ENCODE measurements around the gene ZC3H18.

The ZC3H18 gene

DNA sequence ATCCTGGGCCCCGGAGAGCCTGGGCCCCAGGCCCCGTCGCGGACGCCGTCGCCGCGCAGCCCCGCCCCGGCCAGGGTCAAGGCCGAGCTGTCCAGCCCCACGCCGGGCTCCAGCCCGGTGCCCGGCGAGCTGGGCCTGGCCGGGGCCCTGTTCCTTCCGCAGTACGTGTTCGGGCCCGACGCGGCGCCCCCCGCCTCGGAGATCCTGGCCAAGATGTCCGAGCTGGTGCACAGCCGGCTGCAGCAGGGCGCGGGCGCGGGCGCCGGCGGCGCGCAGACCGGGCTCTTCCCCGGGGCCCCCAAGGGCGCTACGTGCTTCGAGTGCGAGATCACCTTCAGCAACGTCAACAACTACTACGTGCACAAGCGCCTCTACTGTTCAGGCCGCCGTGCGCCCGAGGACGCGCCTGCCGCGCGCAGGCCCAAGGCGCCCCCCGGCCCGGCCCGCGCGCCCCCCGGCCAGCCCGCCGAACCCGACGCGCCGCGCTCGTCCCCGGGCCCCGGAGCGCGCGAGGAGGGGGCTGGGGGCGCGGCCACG, 36.8 kb upstream of the ZC3H18 start:
- DNase-seq, result no peak

DNA sequence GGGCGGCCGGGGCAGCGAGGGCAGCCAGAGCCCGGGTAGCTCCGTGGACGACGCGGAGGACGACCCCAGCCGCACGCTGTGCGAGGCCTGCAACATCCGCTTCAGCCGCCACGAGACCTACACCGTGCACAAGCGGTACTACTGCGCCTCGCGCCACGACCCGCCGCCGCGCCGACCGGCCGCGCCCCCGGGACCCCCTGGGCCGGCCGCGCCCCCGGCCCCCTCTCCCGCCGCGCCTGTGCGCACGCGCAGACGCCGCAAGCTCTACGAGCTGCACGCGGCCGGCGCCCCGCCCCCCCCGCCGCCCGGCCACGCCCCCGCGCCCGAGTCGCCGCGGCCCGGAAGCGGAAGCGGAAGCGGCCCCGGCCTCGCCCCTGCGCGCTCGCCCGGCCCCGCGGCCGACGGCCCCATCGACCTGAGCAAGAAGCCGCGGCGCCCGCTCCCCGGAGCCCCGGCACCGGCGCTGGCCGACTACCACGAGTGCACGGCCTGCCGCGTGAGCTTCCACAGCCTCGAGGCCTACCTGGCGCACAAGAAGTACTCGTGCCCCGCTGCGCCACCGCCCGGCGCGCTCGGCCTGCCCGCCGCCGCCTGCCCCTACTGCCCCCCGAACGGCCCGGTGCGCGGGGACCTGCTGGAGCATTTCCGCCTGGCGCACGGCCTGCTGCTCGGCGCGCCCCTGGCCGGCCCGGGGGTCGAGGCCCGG, 36.1 kb upstream of the ZC3H18 start:
- peak; percentile 64 for DNase-seq

DNA sequence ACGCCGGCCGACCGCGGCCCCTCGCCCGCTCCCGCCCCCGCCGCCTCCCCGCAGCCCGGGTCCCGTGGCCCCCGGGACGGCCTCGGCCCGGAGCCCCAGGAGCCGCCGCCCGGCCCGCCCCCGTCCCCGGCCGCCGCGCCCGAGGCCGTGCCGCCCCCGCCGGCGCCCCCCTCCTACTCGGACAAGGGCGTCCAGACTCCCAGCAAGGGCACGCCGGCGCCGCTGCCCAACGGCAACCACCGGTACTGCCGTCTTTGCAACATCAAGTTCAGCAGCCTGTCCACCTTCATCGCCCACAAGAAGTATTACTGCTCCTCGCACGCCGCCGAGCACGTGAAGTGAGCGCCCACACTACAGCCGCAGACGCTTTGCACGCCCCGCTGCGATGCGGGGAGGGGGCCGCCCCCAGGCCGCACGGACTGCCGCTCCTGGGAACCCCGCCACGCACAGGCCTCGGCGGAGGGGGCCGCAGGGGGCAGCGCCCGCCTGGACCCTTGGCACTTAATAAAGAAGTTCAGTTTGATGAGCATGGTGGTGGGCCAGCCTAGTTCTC, 35.5 kb upstream of the ZC3H18 start:
- DNase-seq, result no peak

DNA sequence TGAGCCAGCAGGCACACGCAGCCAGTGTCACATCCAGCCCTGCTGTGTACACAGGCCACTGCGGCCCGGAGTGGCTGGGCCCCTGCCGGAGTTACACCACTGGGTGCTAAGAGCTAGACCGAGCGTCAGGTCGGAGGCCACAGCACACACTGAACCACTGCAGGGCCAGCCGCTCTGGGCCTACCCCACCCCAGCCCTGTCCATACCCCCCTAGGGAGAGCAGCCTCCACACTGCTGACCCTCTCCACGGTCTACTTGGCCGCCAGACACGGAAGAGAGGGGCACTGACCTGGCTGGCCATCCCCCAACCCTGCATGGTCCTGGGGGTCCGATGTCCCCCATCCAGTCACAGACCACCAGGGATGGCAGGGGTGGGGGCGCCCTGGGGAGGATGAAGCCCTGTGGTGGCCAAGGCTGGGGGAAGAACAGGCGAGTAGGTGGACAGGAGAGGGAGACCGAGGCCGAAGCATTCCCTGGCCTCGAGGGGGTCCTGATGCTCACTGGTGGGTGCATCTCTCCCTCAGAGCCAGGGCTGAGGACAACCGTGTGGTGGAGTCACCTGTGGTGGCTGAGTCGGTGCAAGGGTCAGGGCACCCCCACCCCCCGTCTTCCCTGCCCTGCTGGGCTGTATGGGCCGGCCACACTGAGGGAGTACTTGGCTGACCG, 34.9 kb upstream of the ZC3H18 start:
- no peak for DNase-seq

DNA sequence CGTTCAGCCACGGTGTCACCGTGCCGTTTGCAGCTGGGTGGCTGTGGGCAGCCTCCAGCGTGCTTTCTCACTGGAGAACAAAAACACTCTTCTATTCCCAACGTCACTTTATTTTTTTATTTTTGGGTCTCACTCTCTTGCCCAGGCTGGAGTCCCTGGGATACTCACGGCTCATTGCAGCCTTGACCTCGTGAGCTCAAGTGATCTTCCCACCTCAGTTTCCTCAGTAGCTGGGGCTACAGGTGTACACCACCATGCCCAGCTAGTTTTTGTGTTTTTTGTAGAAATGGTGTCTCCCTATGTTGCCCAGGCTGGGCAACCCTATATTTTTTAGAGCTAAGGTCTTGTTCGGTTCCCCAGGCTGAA, 34.4 kb upstream of the ZC3H18 start:
- no peak for DNase-seq

DNA sequence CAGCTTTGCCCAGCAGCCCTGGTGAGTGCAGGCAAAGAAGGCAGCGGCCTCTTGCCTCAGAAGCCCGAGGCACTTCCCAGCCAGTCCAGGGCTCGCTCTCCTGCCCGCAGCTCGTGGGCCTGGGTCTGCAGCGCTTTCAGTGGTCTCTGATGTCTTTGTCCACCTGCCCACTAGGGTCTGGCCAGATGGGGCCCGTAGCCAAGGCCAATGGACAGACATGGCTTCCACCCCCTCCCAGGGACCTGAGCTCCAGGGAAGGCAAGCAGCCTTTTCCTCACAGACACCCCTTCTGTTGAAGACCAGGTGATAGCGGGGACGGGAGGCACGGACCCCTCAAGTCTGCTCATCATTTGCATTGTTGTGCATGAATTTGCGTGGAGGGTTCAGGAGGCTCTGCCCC, 33.7 kb upstream of the ZC3H18 start:
- DNase-seq, result no peak

DNA sequence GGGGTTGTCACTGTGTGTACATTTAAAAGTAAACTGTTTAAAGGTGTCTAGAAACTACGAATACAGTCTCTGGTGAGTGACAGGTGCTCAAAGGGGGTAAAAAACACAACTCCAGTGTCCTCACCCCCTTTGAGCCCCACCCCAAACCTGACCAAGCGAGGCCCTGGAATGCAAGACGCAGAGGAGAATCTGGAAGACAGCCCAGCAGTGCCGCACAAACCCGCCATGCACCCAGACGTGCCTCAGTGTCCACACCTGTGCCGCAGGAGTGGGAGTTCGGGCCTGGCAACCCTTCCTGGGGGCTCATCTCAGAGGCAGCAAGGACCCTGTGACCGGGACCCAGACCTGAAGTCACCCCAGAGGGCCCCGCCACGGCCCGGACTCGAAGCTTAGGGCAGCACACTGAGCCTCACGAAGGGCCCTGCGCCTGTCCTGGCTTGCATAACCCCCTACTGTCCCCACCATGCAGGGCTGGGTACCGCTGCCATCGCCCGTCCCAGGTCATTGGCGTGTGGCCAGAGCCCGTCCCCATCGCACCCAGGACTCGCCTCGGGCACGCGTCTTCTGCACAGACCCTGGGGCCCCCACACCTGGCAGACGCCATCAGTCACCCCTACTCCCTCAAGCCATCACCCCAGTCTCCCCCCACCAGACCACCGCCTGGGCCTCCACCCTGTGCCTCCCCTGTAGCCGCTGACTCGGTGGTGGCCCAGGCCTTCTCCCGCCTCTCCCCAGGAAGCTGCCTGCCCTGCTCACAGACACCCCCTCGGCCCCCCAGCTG, 33.0 kb upstream of the ZC3H18 start:
- no peak for DNase-seq

DNA sequence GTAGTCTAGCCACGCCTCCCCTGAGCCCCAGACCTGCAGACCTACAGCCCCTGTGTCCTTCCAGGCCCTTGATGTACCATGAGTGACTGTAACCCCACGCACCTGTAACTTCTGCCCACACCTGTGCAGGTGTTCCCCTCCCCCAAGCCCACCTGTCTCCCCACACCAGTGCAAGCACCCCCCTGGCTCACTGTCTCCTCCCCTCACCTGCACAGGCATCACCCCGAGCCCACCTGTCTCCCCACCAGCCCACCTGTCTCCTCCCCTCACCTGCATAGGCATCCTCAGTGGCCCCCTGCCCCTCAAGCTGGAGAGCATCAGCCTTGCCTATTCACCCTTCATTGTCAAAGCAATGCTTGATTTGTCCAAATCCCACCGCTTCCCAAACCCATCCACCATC, 32.3 kb upstream of the ZC3H18 start:
- no peak for DNase-seq

DNA sequence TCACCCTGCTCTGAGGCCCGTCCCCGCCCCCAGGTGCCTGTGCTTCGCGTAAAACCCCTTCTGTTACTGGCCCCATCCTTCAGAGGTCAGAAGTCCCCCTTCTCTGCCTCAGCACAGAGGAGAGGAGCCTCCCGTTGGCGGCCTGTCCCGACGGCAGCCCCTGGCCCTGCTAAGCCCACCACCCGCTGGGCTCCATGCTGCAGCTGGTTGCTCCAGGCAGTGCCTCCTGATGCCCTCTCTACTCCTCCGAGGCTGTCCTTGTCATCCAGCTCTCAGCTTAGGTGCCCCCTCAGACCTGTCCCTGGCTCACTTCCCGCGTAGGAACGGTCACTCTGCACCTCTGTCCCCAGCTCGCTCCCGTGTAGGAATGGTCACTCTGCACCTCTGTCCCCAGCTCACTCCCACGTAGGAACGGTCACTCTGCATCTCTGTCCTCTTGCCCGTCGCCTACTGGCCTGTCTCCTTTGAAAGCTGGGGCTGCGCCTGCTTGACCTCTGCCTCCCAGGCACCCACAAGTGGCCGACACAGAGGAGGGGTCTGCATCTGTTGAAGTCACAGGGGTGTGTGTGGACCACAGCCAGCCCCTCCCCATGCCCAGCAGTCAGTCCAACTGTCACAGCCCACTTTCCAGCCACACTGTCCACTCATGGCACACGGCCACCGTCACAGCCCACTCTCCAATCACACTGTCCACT, 31.7 kb upstream of the ZC3H18 start:
- no peak for DNase-seq

DNA sequence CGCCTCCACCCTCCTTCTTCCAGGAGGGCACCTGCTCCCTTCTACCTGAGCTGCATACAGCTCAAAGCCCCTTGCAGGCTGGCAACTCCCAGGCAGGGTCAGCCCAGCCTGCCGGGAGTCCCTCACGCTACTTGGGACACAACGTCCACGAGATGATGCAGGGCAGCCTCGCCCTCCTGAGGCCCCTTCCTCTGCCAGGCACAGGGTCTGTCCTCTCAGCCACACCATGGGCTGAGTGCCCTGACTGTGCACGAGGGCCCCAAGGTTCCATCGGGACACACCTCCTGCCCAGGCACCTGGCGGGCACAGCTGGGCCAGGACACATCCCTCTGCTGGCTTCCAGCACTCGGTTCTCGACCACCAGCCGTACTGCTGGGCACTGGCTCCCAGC, 30.9 kb upstream of the ZC3H18 start:
- DNase-seq, result no peak

DNA sequence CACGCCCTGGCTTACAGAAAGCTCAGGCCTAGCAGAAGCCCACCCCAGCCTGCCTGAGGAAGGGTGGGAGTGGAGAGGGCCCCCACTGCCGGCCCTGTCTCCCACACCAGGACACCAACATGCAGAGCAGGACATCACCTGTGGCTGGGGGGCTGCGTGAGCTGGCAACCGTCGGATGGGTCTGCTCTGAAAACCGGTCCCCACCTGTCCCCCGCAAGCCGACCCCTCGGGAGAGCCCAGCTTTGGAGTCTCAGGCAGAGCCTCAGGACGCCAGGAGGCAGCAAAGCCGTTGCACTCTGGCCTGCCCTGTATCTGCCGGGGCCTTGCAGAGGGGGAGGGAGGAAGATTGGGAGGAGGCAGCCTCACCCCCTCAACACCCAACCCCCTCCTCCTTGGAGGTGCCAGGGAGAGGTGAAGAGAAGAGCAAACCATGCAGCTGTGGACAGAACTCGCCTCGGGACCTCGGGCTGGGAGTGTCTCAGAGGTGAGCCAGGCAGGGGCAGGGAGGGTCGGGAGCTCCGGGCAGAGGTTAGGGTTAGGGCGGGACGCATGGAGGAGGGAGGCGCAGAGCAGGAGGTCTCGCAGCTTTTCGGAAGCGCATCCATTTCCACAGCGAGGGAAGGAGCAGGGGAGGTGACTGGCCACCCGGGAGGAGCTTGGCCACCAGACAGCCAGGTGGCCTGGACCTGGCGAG, 30.4 kb upstream of the ZC3H18 start:
- no peak for DNase-seq

DNA sequence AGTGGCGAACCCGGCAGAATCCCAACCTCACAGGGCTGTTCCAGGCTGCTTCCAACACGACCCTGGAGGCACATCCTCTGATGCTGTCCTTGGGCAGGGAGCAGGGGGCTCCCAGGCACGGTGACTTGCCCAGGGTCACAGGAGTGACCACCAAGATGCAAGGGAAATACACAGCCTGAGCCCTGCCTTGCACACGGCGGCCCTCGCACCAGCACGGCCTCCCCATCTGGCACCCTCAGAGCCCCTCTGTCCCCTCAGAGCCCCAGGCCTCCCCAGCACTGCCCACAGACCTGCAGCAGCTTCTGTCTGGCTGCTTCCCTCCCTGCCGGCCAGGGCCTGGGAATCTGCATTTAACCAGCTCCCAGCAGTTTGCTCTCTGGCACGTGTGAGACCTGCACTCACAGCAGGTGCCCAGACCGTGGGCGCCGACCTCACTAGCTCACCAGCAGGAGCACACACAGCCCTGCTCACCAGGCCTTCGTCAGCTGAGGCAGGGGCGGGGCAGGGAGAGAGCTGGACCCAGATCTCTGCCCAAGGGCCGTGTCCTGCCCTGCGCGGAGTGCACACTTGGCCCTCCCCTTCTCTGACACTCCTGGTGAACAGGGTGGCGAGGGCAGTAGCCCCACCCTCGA, 29.7 kb upstream of the ZC3H18 start:
- no peak for DNase-seq

DNA sequence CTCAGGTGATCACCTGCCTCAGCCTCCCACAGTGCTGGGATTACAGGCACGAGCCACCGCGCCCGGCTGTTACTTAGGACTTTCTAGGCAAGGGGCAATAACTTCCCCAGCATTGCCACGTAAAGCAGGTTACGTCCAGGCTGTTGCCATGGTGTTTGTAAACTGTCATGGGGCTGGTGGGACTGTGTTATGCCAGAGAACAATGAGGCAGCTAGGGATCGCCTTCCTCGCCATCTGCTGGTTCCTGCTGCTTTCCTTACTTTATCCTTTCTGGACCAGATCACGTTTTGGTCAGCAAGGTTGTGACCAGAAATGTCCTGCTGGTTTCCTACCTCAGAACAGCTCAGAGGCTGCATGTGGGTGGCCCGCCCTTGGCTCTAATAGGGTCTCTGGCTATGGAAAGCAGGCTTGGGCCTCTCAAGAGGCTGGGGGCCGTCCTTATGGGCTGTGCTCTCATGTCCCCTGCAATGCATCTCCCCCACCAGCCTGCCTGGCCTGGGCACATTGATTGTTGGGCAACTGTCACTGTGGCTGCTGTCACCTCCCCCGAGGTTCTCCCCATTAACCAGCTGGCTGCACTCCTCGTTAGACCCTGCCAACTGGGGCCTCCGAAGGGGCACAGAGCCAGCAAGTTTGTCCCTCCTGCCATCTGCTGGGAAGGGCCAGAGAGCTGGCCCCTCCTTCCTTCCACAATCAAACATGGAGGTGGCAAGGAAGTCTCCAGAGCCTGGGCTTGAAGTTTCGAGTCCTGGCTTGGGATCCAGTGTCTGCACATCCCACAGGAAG, 28.2 kb upstream of the ZC3H18 start:
- no peak for DNase-seq

DNA sequence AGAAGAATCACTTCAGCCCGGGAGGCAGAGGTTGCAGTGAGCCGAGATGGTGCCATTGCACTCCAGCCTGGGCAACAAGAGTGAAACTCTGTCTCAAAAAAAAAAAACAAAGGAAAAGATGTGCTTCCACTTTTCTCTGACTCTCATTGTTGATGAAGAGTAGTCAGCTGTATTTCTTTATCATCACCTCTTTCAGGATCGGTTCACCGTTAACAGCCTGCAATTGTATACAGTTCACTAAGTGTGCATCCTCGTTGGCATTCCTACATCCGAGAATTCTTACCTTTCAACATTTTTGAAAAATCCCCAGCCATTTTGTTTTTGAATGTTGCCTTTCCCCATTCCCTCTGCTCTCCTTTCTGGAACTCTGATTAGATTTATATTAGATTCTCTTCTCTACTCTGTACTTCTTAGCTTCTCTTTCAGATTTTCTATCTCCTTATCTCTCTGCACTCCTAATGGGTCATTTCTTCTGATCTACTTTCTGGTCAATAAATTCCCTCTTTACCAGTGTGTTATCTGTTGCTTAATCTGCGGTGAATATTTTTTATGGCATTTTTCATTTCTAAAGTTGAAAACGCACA, 26.9 kb upstream of the ZC3H18 start:
- no peak for DNase-seq

DNA sequence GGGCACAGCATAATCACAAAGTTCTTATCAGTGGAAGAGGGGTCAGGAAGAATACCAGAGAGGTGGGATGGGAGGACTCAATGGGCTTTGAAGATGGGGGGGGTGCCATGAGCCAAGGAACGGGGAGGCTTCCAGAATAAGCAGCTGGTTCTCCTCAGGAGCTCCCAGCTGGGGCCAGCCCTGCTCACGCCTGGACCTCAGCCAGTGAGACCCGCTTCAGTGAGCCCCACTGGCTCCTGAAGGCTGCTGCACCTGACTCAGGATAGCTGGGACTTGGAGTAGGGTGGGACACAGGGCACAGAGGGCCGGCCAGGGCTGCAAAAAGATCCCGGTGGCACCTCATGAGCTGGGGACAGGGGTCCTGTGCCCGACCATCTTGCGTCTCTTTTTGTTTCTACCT, 24.4 kb upstream of the ZC3H18 start:
- DNase-seq, result no peak

DNA sequence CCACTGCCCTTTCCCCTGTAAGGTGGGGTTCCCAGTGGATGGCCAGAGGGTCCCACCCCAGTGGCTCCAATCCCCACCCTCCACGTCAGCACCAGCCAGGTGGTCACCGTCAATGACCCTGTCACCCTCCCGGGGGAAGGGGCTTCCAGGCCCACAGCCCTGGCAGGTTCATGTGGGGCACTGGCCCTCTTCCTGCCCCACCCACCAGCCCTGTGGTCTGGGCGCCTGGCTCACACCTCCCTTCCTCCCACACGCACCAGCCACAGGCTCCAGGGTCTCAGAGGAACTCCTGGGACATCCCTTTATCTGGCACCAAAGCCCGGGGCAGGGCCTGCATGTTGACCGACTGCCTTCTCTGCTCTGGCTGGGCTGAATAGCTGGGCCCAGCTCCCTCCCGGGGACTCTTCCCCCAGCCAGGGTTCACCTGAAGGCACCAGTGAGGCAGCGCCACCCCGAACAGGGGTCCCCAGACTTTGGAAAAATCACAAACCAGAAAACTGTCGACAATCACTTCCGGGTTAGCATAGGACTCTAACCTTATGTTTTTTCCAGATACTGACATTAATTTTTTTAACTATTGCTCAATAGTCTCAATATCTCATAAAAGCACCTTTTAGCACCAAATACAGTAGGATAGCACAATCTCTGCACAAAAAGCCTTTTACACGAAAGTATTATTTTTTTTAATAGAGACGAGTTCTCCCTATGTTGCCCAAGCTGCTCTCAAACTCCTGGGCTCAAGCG, 21.9 kb upstream of the ZC3H18 start:
- no peak for DNase-seq

DNA sequence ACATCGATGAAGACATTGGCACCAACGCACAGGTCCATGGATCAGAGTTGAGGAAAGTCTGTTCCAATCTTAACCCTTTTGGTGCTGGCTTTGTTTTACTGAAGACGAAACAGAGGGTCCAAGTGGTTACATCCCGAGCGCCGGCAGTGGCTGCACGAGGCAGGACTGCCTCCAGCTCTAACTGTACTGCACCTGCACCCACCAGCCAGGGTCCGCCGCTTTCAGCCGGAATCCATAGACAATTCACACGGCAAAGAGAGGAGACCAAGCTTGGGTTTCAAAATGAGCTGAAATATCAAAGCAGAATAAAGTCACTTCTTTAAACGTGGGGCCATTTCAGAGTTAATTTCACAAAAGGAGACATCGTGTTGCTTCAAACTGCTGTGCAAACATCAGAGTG, 21.2 kb upstream of the ZC3H18 start:
- DNase-seq, result no peak

DNA sequence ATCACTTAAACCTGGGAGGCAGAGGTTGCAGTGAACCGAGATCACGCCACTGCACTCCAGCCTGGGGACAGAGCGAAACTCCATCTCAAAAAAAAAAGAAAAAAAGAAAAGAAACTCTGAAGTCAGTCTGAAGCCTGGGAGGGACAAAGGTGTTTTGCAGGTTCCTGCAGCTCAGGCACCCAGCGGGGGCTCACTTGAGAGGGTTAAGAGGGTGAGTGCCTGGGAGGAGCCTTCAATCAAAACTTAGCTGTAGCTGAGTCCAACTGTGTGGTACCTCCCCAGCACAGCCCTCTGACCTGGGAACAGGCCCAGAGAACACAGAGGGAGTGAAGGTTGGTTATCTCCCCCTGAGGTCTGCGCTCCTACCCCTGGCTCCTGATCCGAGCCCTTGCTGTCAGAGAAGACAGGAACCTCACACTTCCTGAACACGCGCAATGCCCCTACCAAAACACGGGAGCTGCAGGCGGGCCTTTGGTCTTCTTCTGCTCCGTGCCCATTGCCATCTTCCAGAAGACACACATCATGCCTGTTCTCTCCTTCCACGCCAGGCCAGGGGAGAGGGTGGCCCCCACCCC, 20.4 kb upstream of the ZC3H18 start:
- no peak for DNase-seq

DNA sequence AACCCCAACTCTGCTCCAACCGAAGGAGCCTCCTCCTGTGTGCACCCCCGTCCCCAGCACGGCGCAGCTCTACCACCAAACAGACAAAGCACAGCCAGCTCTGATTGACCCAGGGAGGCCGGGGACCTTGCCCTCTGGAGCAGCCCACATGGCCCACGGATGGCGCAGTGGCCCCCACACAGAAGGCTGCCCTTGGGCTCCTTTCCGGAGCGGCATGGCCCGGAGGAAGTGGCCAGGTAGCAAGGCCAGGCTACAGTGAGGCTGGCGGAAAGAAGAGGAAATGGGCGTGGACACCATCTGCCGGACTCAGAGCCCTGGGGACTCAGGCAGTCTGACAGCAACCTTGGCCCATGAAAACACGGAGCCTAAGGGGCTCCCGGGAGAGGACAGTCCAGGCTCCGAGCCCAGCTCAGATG, 19.9 kb upstream of the ZC3H18 start:
- DNase-seq, result no peak
